HEK293 (cell line): ENCODE results near the gene ABCB9.

Experiments used
- FEZF1 ChIP-seq: fragments of 450-650 bp; formaldehyde crosslinking; IDR thresholded peaks from 2 replicates; pipeline ENCODE4 v1.5.1; 2016; ENCODE audit warnings: missing biosample characterization, missing genetic modification characterization
- KLF10 ChIP-seq: fragments of 450-650 bp; IDR thresholded peaks from 2 replicates; pipeline ENCODE4 v1.5.1; 2018; ENCODE audit warnings: missing biosample characterization, mild to moderate bottlenecking, missing genetic modification characterization
- RBAK ChIP-seq: fragments of 450-650 bp; formaldehyde crosslinking; IDR thresholded peaks from 2 replicates; pipeline ENCODE4 v1.5.1; 2016; ENCODE audit warnings: missing biosample characterization, missing genetic modification characterization
- ZNF248 ChIP-seq: fragments of 450-650 bp; formaldehyde crosslinking; IDR thresholded peaks from 2 replicates; pipeline ENCODE4 v1.5.1; 2017; ENCODE audit warnings: missing biosample characterization, missing genetic modification characterization
- ZNF266 ChIP-seq: fragments of 450-650 bp; formaldehyde crosslinking; IDR thresholded peaks from 2 replicates; pipeline ENCODE4 v1.5.1; 2016; ENCODE audit warnings: missing biosample characterization, missing genetic modification characterization, low read depth
- ZNF404 ChIP-seq: fragments of 450-650 bp; formaldehyde crosslinking; IDR thresholded peaks from 2 replicates; pipeline ENCODE4 v1.5.1; 2017; ENCODE audit warnings: missing biosample characterization, missing genetic modification characterization
- ZNF585B ChIP-seq: fragments of 450-650 bp; formaldehyde crosslinking; IDR thresholded peaks from 2 replicates; pipeline ENCODE4 v1.5.1; 2016; ENCODE audit warnings: missing biosample characterization, missing genetic modification characterization
- TF ChIP-seq, protein P1 (sequence below): fragments of 450-650 bp; formaldehyde crosslinking; IDR thresholded peaks from 2 replicates; pipeline ENCODE4 v1.5.1; 2016; ENCODE audit warnings: missing biosample characterization, missing genetic modification characterization
- TF ChIP-seq, protein P2 (sequence below): fragments of 450-650 bp; formaldehyde crosslinking; IDR thresholded peaks from 2 replicates; pipeline ENCODE4 v1.5.1; 2016; ENCODE audit warnings: missing biosample characterization, missing genetic modification characterization
- TF ChIP-seq, protein P3 (sequence below): fragments of 450-650 bp; formaldehyde crosslinking; IDR thresholded peaks from 2 replicates; pipeline ENCODE4 v1.5.1; 2016; ENCODE audit warnings: missing biosample characterization, missing genetic modification characterization, low read depth
- TF ChIP-seq, protein P4 (sequence below): fragments of 450-650 bp; formaldehyde crosslinking; IDR thresholded peaks from 2 replicates; pipeline ENCODE4 v1.5.1; 2016; ENCODE audit warnings: missing biosample characterization, missing genetic modification characterization, borderline replicate concordance

DNA sequence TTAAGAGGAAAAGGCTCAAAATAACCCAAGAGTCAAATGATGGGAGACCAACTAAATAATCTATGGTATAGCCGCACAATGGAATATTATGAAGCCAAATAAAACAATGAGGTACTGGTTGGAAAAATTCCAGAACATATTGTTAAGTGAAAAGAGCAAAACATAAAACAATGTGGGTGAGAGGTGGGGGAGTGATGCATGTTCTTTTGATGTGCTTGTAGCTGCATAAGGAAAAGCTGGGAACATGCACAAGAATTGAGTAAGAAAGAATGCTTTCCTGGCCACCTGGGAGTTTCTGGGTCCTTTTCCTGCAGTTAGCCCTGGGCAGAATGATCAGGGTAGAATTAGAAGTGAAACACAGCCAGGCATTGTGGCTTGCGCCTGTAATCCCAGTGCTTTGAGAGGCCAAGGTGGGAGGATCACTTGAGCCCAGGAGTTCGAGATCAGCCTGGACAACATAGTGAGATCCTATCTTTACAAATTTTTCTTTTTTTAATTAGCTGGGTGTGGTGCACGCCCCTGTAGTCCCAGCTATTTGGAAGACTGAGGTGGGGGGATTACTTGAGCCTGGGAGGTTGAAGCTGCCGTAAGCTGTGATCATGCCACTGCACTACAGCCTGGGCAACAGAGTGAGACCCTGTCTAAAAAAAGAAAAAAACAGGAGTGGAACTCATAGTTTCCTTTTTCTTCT, 7.9 kb downstream of the ABCB9 start:
- no peak for TF ChIP-seq RBAK (tag by site-specific recombination)
- no peak for TF ChIP-seq ZNF266 (tag by site-specific recombination)
- TF ChIP-seq, protein P1, sequence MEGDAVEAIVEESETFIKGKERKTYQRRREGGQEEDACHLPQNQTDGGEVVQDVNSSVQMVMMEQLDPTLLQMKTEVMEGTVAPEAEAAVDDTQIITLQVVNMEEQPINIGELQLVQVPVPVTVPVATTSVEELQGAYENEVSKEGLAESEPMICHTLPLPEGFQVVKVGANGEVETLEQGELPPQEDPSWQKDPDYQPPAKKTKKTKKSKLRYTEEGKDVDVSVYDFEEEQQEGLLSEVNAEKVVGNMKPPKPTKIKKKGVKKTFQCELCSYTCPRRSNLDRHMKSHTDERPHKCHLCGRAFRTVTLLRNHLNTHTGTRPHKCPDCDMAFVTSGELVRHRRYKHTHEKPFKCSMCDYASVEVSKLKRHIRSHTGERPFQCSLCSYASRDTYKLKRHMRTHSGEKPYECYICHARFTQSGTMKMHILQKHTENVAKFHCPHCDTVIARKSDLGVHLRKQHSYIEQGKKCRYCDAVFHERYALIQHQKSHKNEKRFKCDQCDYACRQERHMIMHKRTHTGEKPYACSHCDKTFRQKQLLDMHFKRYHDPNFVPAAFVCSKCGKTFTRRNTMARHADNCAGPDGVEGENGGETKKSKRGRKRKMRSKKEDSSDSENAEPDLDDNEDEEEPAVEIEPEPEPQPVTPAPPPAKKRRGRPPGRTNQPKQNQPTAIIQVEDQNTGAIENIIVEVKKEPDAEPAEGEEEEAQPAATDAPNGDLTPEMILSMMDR (tag by site-specific recombination): no peak
- no peak for TF ChIP-seq FEZF1 (tag by site-specific recombination)
- TF ChIP-seq, protein P2, sequence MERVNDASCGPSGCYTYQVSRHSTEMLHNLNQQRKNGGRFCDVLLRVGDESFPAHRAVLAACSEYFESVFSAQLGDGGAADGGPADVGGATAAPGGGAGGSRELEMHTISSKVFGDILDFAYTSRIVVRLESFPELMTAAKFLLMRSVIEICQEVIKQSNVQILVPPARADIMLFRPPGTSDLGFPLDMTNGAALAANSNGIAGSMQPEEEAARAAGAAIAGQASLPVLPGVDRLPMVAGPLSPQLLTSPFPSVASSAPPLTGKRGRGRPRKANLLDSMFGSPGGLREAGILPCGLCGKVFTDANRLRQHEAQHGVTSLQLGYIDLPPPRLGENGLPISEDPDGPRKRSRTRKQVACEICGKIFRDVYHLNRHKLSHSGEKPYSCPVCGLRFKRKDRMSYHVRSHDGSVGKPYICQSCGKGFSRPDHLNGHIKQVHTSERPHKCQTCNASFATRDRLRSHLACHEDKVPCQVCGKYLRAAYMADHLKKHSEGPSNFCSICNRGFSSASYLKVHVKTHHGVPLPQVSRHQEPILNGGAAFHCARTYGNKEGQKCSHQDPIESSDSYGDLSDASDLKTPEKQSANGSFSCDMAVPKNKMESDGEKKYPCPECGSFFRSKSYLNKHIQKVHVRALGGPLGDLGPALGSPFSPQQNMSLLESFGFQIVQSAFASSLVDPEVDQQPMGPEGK (tag by site-specific recombination): no peak
- no peak for TF ChIP-seq KLF10 (tag by site-specific recombination)
- TF ChIP-seq, protein P3, sequence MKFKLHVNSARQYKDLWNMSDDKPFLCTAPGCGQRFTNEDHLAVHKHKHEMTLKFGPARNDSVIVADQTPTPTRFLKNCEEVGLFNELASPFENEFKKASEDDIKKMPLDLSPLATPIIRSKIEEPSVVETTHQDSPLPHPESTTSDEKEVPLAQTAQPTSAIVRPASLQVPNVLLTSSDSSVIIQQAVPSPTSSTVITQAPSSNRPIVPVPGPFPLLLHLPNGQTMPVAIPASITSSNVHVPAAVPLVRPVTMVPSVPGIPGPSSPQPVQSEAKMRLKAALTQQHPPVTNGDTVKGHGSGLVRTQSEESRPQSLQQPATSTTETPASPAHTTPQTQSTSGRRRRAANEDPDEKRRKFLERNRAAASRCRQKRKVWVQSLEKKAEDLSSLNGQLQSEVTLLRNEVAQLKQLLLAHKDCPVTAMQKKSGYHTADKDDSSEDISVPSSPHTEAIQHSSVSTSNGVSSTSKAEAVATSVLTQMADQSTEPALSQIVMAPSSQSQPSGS: no peak
- TF ChIP-seq ZNF404: no peak
- TF ChIP-seq, protein P4, sequence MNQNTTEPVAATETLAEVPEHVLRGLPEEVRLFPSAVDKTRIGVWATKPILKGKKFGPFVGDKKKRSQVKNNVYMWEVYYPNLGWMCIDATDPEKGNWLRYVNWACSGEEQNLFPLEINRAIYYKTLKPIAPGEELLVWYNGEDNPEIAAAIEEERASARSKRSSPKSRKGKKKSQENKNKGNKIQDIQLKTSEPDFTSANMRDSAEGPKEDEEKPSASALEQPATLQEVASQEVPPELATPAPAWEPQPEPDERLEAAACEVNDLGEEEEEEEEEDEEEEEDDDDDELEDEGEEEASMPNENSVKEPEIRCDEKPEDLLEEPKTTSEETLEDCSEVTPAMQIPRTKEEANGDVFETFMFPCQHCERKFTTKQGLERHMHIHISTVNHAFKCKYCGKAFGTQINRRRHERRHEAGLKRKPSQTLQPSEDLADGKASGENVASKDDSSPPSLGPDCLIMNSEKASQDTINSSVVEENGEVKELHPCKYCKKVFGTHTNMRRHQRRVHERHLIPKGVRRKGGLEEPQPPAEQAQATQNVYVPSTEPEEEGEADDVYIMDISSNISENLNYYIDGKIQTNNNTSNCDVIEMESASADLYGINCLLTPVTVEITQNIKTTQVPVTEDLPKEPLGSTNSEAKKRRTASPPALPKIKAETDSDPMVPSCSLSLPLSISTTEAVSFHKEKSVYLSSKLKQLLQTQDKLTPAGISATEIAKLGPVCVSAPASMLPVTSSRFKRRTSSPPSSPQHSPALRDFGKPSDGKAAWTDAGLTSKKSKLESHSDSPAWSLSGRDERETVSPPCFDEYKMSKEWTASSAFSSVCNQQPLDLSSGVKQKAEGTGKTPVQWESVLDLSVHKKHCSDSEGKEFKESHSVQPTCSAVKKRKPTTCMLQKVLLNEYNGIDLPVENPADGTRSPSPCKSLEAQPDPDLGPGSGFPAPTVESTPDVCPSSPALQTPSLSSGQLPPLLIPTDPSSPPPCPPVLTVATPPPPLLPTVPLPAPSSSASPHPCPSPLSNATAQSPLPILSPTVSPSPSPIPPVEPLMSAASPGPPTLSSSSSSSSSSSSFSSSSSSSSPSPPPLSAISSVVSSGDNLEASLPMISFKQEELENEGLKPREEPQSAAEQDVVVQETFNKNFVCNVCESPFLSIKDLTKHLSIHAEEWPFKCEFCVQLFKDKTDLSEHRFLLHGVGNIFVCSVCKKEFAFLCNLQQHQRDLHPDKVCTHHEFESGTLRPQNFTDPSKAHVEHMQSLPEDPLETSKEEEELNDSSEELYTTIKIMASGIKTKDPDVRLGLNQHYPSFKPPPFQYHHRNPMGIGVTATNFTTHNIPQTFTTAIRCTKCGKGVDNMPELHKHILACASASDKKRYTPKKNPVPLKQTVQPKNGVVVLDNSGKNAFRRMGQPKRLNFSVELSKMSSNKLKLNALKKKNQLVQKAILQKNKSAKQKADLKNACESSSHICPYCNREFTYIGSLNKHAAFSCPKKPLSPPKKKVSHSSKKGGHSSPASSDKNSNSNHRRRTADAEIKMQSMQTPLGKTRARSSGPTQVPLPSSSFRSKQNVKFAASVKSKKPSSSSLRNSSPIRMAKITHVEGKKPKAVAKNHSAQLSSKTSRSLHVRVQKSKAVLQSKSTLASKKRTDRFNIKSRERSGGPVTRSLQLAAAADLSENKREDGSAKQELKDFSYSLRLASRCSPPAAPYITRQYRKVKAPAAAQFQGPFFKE (tag by site-specific recombination): no peak
- TF ChIP-seq ZNF248: no peak
- no peak for TF ChIP-seq ZNF585B (tag by site-specific recombination)
